Central memory CD8-positive, alpha-beta T cell (primary cell): Measurements from ENCODE around the gene NR5A1.

ENCODE experiments used
- ATAC-seq: fragments of 150-1000 bp; cut with Tn5 transposase; replicated peaks from 2 replicates; pipeline ENCODE4 v1.10.0; 2022; ENCODE audit warnings: mild to moderate bottlenecking, moderate FRiP score, moderate number of reproducible peaks; ENCODE audit not compliant: poor library complexity, severe bottlenecking; ENCODE audit errors: extremely low read depth
- DNase-seq, 2 donors: peaks; one replicate each; pipeline ENCODE4 v3.0.0; 2021; ENCODE audit warnings: low spot score in 2 of 2
- H3K27ac Mint-ChIP-seq: one replicate; pipeline ENCODE4 v1.8.0; 2022; ENCODE audit warnings: low read depth, mild to moderate bottlenecking, moderate library complexity, mixed read lengths
- H3K27me3 Mint-ChIP-seq: one replicate; pipeline ENCODE4 v1.8.0; 2022; ENCODE audit warnings: mixed read lengths
- H3K36me3 Mint-ChIP-seq: one replicate; pipeline ENCODE4 v1.8.0; 2022; ENCODE audit warnings: mild to moderate bottlenecking, moderate library complexity, mixed read lengths; ENCODE audit not compliant: insufficient read depth
- H3K4me1 Mint-ChIP-seq: one replicate; pipeline ENCODE4 v1.8.0; 2022; ENCODE audit warnings: mixed read lengths
- H3K4me3 Mint-ChIP-seq: one replicate; pipeline ENCODE4 v1.8.0; 2022; ENCODE audit warnings: mild to moderate bottlenecking, moderate library complexity, mixed read lengths
- H3K9me3 Mint-ChIP-seq: one replicate; pipeline ENCODE4 v1.8.0; 2022; ENCODE audit warnings: mixed read lengths

NR5A1 gene

DNA sequence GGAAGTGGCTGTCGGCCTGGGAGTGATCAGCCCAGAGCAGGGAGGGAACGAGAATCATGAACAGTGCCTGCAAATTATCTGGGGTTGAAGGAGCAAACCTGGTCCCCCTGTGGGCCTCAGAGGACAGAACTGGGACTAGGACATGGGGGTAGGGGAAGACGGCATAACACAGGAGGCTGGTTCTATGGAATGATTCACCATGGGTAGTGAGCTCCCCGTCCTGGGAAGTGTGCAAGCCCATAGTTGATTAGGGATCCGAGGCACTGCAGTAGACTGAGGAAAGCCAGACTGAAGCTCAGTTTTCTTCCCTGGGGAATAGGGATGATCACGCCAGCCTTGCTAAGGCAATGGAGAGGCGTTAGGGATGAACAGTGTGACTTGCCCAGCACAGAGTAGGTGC lies 51.4 kb downstream of the NR5A1 start:
- Mint-ChIP-seq H3K9me3 (no peaks in the 10 kb centered on the region), H3K4me3 (no peak overlapping the region), H3K36me3 (no peaks in the 10 kb centered on the region), H3K27ac (no peak overlapping the region), H3K27me3 (peaks cover 19% of the 10 kb centered on the region), H3K4me1 (no peaks in the 10 kb centered on the region)
- ATAC-seq (no peak), DNase-seq (no peak)

DNA sequence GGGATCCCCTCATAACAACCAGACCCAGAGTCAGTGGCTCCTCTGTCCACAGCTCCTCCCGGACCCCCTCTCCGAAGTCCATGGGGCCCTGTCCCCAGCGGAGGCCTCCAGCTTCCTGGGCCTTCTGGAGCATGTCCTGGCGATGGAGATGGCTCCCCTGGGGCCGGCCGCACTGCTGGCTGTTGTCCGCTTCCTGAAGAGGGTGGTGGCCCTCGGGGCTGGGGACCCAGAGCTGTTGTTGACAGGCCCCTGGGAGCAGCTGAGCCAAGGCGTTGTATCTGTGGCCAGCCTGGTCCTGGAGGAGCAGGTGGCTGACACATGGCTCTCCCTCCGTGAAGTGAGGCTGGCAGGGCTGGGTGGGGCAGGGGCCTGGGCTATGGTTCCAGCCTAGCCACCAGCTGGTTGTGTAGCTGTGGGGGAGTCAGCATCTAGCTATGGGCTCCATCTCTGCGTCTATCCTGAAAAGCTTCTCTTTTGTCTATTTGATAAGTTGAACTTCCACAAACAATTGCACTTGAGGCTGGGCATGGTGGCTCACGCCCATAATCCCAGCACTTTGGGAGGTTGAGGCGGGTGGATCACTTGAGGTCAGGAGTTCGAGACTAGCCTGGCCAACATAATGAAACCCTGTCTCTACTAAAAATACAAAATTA lies 52.3 kb downstream of the NR5A1 start:
- Mint-ChIP-seq H3K27me3 (peaks cover 28% of the 10 kb centered on the region), H3K27ac (no peak overlapping the region), H3K36me3 (peaks cover 4% of the 10 kb centered on the region), H3K4me3 (no peak overlapping the region), H3K9me3 (no peaks in the 10 kb centered on the region), H3K4me1 (no peaks in the 10 kb centered on the region)
- ATAC-seq (no peak), DNase-seq (no peak)

DNA sequence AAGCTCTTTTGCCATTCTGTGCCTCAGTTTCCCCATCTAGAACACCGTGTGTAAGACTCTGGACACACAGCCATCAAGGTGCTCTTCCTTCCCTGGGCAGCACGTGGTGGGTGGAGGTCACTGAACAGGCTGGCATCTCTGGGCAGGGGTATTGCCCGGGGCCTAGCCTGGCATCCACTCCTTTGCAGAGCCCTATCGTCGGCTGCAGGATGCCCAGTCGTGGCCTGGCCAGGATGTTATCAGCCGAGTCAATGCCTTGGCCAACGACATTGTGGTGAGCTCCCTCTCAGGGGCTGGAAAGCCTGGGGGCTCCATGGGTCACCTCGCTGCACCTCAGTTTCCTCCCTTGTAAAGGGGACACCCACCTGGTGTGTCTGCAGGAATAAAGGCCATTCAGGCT lies 52.9 kb downstream of the NR5A1 start:
- Mint-ChIP-seq H3K9me3 (no peaks in the 10 kb centered on the region), H3K27ac (no peak overlapping the region), H3K36me3 (peaks cover 4% of the 10 kb centered on the region), H3K4me3 (no peak overlapping the region), H3K4me1 (no peaks in the 10 kb centered on the region), H3K27me3 (peaks cover 34% of the 10 kb centered on the region)
- DNase-seq (no peak), ATAC-seq (no peak)

DNA sequence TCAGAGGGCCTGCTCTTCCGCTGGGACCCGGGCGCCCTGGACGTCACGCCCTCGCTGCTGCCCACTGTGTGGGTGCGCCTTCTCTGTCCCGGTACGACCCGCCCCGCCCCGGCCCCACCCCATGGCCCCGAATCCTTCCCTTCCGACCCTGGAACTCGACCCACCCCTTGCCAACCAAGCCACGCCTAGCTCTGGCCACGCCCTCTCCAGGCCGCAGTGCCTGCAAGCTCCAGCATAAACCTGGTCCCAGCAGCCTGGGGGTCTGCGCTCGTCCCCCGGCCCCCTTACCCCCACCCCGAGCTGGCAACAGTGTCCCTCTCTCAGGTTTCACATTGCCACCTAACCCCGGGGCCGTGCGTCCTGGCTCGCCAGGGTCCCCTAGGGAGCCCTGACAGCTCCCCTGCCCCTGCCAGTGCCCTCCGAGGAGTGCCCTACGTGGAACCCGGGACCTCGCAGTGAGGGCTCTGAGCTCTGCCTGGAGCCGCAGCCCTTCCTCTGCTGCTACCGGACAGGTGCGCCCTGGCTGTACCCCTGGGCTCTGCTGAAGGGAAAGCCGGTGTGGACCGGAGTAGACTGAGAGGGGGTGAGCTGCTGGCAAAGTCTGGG lies 53.5 kb downstream of the NR5A1 start:
- no peak overlapping the region for H3K27ac Mint-ChIP-seq
- no peaks in the 10 kb centered on the region for H3K9me3 Mint-ChIP-seq
- H3K4me3 Mint-ChIP-seq, result no peak overlapping the region
- H3K27me3 Mint-ChIP-seq, result peaks cover 40% of the 10 kb centered on the region
- ATAC-seq, result no peak
- H3K36me3 Mint-ChIP-seq, result peaks cover 4% of the 10 kb centered on the region
- no peak for DNase-seq
- H3K4me1 Mint-ChIP-seq, result no peaks in the 10 kb centered on the region

DNA sequence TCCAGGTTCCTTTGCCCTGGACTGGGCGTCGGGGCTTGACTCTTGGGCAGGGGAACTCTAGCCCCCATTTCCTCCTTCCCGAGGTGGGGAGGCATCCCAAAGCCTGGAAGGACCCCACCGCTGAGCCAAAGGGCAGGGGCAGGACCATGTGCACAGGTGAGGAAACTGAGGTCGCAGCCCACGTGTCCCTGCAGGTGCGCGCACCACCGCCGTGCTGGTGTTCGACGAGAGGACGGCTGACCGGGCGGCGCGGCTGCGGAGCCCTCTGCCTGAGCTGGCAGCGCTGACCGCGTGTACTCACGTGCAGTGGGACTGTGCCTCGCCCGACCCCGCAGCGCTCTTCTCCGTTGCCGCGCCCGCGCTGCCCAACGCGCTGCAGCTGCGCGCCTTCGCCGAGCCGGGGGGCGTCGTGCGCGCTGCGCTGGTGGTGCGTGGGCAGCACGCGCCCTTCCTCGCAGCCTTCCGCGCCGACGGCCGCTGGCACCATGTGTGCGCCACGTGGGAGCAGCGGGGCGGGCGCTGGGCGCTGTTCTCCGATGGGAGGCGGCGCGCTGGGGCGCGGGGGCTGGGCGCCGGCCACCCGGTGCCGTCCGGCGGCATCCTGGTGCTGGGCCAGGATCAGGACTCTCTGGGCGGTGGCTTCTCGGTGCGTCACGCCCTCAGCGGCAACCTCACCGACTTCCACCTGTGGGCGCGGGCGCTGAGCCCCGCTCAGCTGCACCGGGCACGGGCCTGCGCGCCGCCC lies 54.2 kb downstream of the NR5A1 start:
- Mint-ChIP-seq H3K36me3 (peaks cover 4% of the 10 kb centered on the region), H3K4me1 (no peaks in the 10 kb centered on the region), H3K27me3 (peaks cover 46% of the 10 kb centered on the region), H3K27ac (no peak overlapping the region), H3K9me3 (no peaks in the 10 kb centered on the region), H3K4me3 (no peak overlapping the region)
- DNase-seq (no peak), ATAC-seq (no peak)

DNA sequence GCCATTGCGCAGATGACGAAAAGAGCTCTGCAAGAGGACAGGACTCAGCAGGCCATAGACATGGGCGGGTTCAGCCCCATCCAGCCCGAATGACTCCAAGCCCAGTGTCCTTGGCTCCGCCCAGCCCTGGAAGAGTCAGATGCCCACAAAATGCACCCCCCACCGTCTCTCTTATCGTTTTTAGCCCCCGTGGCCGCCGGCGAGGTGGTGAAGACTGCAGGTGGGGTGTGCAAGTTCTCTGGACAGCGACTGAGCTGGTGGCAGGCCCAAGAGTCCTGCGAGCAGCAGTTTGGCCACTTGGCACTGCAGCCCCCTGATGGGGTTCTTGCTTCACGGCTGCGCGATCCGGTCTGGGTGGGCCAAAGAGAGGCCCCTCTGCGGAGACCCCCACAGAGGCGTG lies 54.9 kb downstream of the NR5A1 start:
- H3K27ac Mint-ChIP-seq, result no peak overlapping the region
- peaks cover 4% of the 10 kb centered on the region for H3K36me3 Mint-ChIP-seq
- ATAC-seq, result no peak
- no peaks in the 10 kb centered on the region for H3K9me3 Mint-ChIP-seq
- no peak for DNase-seq
- no peaks in the 10 kb centered on the region for H3K4me1 Mint-ChIP-seq
- peaks cover 53% of the 10 kb centered on the region for H3K27me3 Mint-ChIP-seq
- H3K4me3 Mint-ChIP-seq, result no peak overlapping the region

DNA sequence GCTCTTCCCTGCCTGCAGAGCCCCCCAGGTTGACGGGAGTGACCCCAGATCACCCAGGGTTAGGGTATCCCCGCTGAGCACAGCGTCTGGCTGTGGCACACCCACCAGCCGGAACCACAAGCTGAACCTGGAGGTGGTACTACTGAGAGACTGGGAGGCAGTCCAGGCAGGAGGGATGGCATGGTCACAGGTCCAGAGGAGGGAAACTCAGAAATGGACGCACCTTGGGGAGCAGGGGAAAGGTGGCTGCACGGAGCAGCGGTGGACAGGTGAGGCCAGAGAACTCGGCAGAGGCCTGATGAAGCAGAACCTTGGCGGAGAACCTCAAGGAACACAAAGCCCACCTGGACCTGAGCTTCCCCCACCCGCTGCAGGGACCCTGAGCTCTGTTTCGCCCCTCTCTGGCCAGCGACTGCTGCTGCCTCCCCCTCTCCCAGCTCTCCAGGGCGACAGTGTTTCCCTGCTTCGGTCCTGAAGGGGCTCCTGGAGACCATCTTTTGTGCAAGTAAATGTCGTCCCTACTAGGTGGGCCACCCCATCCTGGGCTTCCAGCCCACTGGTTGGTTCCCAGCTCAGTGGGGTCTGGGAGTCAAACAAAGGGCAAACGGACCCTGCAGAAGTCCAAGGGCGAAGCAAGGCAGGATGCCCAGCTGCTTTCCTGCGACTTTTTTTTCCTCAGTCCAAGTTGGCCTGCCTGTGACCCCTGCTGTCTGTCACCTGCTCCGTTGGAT lies 56.1 kb downstream of the NR5A1 start:
- Mint-ChIP-seq H3K4me3 (no peak overlapping the region), H3K9me3 (no peaks in the 10 kb centered on the region), H3K36me3 (peaks cover 4% of the 10 kb centered on the region), H3K27me3 (peaks cover 62% of the 10 kb centered on the region), H3K27ac (no peak overlapping the region), H3K4me1 (no peaks in the 10 kb centered on the region)
- ATAC-seq (no peak), DNase-seq (no peak)

DNA sequence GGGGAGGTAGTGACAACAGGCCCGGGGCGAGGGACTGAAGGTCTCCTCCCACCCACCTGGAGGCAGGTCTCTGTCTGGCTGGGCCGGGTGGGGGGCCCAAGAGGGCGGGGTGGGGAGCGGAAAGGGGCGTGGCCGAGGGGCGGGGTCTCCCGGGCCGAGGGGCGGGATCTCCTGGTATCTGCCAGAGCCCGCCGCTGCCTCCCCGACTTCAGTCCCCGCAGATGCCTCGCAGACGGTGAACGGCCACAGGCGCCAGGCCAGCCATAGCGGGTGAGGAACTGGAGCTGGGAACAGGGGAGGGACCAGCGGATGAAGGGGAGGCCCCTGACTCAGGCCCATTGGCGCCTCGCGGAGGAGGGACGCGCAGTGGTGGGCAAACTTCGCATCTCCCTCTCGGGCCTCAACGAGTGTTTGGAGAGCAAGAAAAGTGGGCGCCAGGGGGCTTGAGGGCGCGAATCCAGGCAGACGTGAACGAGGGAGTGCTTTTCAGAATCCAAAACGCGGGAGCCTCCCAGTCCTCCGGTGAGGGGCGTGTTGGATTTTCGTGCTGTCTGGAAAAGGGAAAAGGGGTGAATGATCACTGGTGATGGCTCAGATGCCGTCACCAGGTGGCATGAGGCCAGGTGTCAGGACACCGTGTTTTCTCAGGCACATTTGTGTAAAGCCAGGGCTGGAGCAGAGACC lies 56.8 kb downstream of the NR5A1 start, which contains the start of gene ADGRD2:
TSS of gene ADGRD2 (plus strand) at position 211 of the 684 bp plus-strand sequence. CDS start 1,216 bp downstream, outside the sequence.
- H3K4me3 Mint-ChIP-seq, result no peak within 1 kb of the TSS
- ATAC-seq, result no peak

DNA sequence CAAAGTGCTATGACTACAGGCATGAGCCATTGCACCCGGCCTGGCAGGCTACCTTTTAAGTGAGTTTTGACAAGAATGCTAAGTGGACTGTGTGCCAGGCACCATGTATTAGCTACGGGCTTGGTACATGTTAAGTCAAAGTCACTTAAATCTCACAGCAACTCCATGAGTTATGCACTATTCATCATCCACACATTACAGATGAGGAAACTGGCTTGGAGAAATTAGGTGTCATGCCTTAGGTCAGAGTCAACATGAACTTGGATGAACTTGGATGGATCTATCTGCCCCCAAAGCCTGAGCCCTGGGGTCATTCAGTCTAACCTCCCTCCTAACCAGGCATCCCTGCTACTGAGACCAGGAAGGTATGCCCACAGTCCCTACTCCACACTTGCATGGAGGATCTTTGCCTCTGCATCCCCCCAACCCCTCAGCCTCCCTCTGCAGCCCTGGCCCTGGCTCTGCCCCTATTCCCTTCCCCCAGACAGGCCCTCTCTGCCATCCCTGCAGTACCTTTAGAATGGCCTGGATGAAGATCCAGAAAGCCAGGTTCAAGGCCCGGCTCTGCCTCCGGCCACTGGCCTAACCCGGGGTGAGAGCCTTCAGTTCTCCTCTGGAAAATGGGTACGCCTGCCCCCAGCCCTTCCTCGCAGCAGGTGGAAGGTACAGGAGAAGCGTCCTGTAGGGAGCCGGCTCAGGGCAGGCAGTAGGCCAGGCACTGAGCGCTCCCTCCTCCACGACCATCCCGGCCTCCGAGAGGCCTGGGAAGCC lies 57.6 kb downstream of the NR5A1 start:
- H3K9me3 Mint-ChIP-seq, result no peaks in the 10 kb centered on the region
- H3K4me3 Mint-ChIP-seq, result no peak overlapping the region
- peaks cover 4% of the 10 kb centered on the region for H3K36me3 Mint-ChIP-seq
- DNase-seq (no peak), ATAC-seq (no peak)
- H3K4me1 Mint-ChIP-seq, result no peaks in the 10 kb centered on the region
- no peak overlapping the region for H3K27ac Mint-ChIP-seq
- peaks cover 62% of the 10 kb centered on the region for H3K27me3 Mint-ChIP-seq

More for the DNA sequence above, 56.8 kb downstream of the NR5A1 start, which contains the start of gene ADGRD2:
- no peak for DNase-seq
- Mint-ChIP-seq H3K36me3 (peaks cover 4% of the 10 kb centered on the region), H3K27ac (no peak within 1 kb of the TSS), H3K4me1 (no peaks in the 10 kb centered on the region), H3K27me3 (peaks cover 62% of the 10 kb centered on the region), H3K9me3 (no peaks in the 10 kb centered on the region)

DNA sequence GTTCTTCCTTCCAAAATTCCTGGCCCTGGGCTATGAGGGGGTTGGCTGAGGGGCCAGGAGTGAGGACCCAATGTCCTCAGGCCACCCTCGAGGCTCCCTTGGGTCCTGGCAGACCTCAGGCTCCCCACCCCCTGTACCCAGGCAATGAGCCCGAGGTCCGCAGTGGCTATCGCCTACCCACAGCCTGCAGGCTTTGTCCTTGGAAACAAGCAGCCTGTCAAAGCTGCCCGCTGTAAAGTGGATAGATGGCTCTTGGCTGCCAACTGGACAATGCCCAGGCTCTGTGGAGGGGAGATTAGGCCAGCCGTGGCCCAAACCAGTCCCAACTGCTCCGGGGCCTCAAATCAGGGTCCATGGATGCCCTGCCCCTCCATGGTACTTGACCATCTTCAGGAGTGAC lies 59.2 kb downstream of the NR5A1 start:
- peaks cover 4% of the 10 kb centered on the region for H3K36me3 Mint-ChIP-seq
- no peak overlapping the region for H3K27ac Mint-ChIP-seq
- H3K4me1 Mint-ChIP-seq, result no peaks in the 10 kb centered on the region
- no peak overlapping the region for H3K4me3 Mint-ChIP-seq
- no peaks in the 10 kb centered on the region for H3K9me3 Mint-ChIP-seq
- peaks cover 71% of the 10 kb centered on the region for H3K27me3 Mint-ChIP-seq
- no peak for ATAC-seq
- no peak for DNase-seq

DNA sequence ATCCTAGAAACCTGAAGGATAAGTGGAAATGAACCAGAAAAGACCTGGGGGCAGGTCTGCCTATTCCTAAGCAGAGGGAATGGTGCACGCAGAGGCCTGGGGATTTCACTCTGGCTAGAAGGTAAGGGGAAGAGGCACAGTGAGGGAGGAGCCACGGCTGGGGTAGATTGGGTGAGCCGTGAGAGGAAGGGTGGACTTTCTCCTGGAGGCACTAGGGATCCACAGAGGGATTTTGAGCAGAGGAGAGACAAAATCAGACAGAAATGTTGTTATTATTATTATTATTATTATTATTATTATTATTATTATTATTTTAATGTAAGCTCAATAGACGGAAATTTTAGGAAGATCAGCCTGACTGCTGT lies 59.9 kb downstream of the NR5A1 start:
- H3K27ac Mint-ChIP-seq, result no peak overlapping the region

More for the DNA sequence above, 59.9 kb downstream of the NR5A1 start:
- no peaks in the 10 kb centered on the region for H3K4me1 Mint-ChIP-seq
- H3K27me3 Mint-ChIP-seq, result peaks cover 66% of the 10 kb centered on the region
- peaks cover 4% of the 10 kb centered on the region for H3K36me3 Mint-ChIP-seq
- H3K9me3 Mint-ChIP-seq, result no peaks in the 10 kb centered on the region
- H3K4me3 Mint-ChIP-seq, result no peak overlapping the region
- DNase-seq (no peak), ATAC-seq (no peak)
